HEK293 (cell line): ENCODE results near the gene PTPRN2.

Experiments
- CTCF ChIA-PET: fragments of 350-600 bp; formaldehyde crosslinking; extraction: SDS; loops from one replicate; lab custom pipeline; 2021; ENCODE audit warnings: antibody characterized with exemption; lab: Yijun Ruan, JAX
- POLR2A ChIA-PET: fragments of 300-600 bp; formaldehyde crosslinking; extraction: SDS; loops from one replicate; lab custom pipeline; 2020; ENCODE audit warnings: antibody characterized with exemption, inconsistent platforms; lab: Yijun Ruan, JAX
- H3K27ac ChIP-seq: fragments of 200-500 bp; sonication (Bioruptor generic); 2 replicates; pipeline ENCODE4 v1.5.1; 2014; ENCODE audit warnings: low read depth, low read length, control low read depth, inconsistent platforms; ENCODE audit errors: extremely low read depth
- H3K36me3 ChIP-seq, 2 experiments: fragments of 200-500 bp in 1 of 2; sonication (Bioruptor generic) in 1 of 2; 1 replicate in 1 of 2; 2 replicates in 1 of 2; pipeline ENCODE4 v1.5.1; 2014 to 2017; ENCODE audit warnings: inconsistent platforms in 2 of 2, low read length in 2 of 2; ENCODE audit not compliant: control insufficient read depth in 2 of 2, insufficient read depth in 1 of 2
- H3K4me1 ChIP-seq: fragments of 200-500 bp; sonication (Bioruptor generic); 2 replicates; pipeline ENCODE4 v1.5.1; 2014; ENCODE audit warnings: mild to moderate bottlenecking, low read length, inconsistent platforms; ENCODE audit not compliant: control insufficient read depth, insufficient read depth
- H3K4me3 ChIP-seq: 2 replicates; pipeline ENCODE4 v1.5.1; 2011; ENCODE audit warnings: low read depth, mild to moderate bottlenecking, control low read depth, low read length, moderate library complexity
- H3K9me3 ChIP-seq: fragments of 200-500 bp; sonication (Bioruptor generic); 2 replicates; pipeline ENCODE4 v1.5.1; 2014; ENCODE audit warnings: low read depth, low read length, inconsistent platforms; ENCODE audit not compliant: control insufficient read depth, insufficient read depth
- BCL11A ChIP-seq: fragments of 450-650 bp; formaldehyde crosslinking; IDR thresholded peaks from 2 replicates; pipeline ENCODE4 v1.5.1; 2016; ENCODE audit warnings: low read depth, missing biosample characterization, missing genetic modification characterization
- CTCF ChIP-seq: fragments of 450-650 bp; formaldehyde crosslinking; IDR thresholded peaks from 2 replicates; pipeline ENCODE4 v1.5.1; 2016; ENCODE audit warnings: missing biosample characterization, missing genetic modification characterization
- GLIS2 ChIP-seq: fragments of 450-650 bp; formaldehyde crosslinking; IDR thresholded peaks from 2 replicates; pipeline ENCODE4 v1.5.1; 2016; ENCODE audit warnings: missing biosample characterization, missing genetic modification characterization
- INSM2 ChIP-seq: fragments of 450-650 bp; formaldehyde crosslinking; IDR thresholded peaks from 2 replicates; pipeline ENCODE4 v1.5.1; 2016; ENCODE audit warnings: missing biosample characterization, missing genetic modification characterization
- KLF1 ChIP-seq: fragments of 450-650 bp; formaldehyde crosslinking; IDR thresholded peaks from 2 replicates; pipeline ENCODE4 v1.5.1; 2016; ENCODE audit warnings: missing biosample characterization, missing genetic modification characterization
- KLF17 ChIP-seq: fragments of 450-650 bp; formaldehyde crosslinking; IDR thresholded peaks from 2 replicates; pipeline ENCODE4 v1.5.1; 2016; ENCODE audit warnings: missing biosample characterization, missing genetic modification characterization
- KLF7 ChIP-seq: fragments of 450-650 bp; formaldehyde crosslinking; IDR thresholded peaks from 2 replicates; pipeline ENCODE4 v1.5.1; 2016; ENCODE audit warnings: missing biosample characterization, missing genetic modification characterization, borderline replicate concordance
- SALL2 ChIP-seq: fragments of 450-650 bp; formaldehyde crosslinking; IDR thresholded peaks from 2 replicates; pipeline ENCODE4 v1.5.0; 2017; ENCODE audit warnings: missing biosample characterization, mild to moderate bottlenecking, missing genetic modification characterization, borderline replicate concordance
- WT1 ChIP-seq: fragments of 450-650 bp; formaldehyde crosslinking; IDR thresholded peaks from 2 replicates; pipeline ENCODE4 v1.5.1; 2016; ENCODE audit warnings: missing biosample characterization, missing genetic modification characterization
- ZBTB17 ChIP-seq: fragments of 450-650 bp; formaldehyde crosslinking; IDR thresholded peaks from 2 replicates; pipeline ENCODE4 v1.5.1; 2016; ENCODE audit warnings: missing biosample characterization, missing genetic modification characterization
- ZBTB26 ChIP-seq: fragments of 450-650 bp; formaldehyde crosslinking; optimal IDR thresholded peaks from 2 replicates; pipeline ENCODE3; 2016; ENCODE audit warnings: missing biosample characterization, mild to moderate bottlenecking, missing genetic modification characterization
- ZFP3 ChIP-seq: fragments of 450-650 bp; formaldehyde crosslinking; IDR thresholded peaks from 2 replicates; pipeline ENCODE4 v1.5.1; 2016; ENCODE audit warnings: low read depth, missing biosample characterization, missing genetic modification characterization
- ZNF112 ChIP-seq: fragments of 450-650 bp; formaldehyde crosslinking; IDR thresholded peaks from 2 replicates; pipeline ENCODE4 v1.5.0; 2017; ENCODE audit warnings: missing biosample characterization, missing genetic modification characterization
- ZNF202 ChIP-seq: fragments of 450-650 bp; formaldehyde crosslinking; IDR thresholded peaks from 2 replicates; pipeline ENCODE4 v1.5.1; 2016; ENCODE audit warnings: missing biosample characterization, missing genetic modification characterization, borderline replicate concordance
- ZNF221 ChIP-seq: fragments of 450-650 bp; formaldehyde crosslinking; IDR thresholded peaks from 2 replicates; pipeline ENCODE4 v1.5.1; 2017; ENCODE audit warnings: missing biosample characterization, missing genetic modification characterization, borderline replicate concordance
- ZNF274 ChIP-seq, 2 experiments: fragments of 200-500 bp in 1 of 2; fragments of 450-650 bp in 1 of 2; sonication (Bioruptor generic) in 1 of 2; formaldehyde crosslinking in 1 of 2; IDR thresholded peaks; 2 replicates each; pipeline versions ENCODE4 v1.5.1 to v1.6.1; 2014 to 2016; ENCODE audit warnings: borderline replicate concordance in 1 of 2, inconsistent platforms in 1 of 2, low read length in 1 of 2, missing biosample characterization in 1 of 2, missing genetic modification characterization in 1 of 2
- ZNF292 ChIP-seq: fragments of 450-650 bp; formaldehyde crosslinking; IDR thresholded peaks from 2 replicates; pipeline ENCODE4 v1.5.1; 2016; ENCODE audit warnings: low read depth, missing biosample characterization, missing genetic modification characterization, borderline replicate concordance
- ZNF37A ChIP-seq: fragments of 450-650 bp; IDR thresholded peaks from 2 replicates; pipeline ENCODE4 v1.5.1; 2018; ENCODE audit warnings: missing biosample characterization, missing genetic modification characterization
- ZNF510 ChIP-seq: fragments of 450-650 bp; formaldehyde crosslinking; IDR thresholded peaks from 2 replicates; pipeline ENCODE4 v1.5.1; 2018; ENCODE audit warnings: mild to moderate bottlenecking, missing genetic modification characterization, missing biosample characterization; ENCODE audit not compliant: insufficient replicate concordance
- ZNF654 ChIP-seq: fragments of 450-650 bp; formaldehyde crosslinking; IDR thresholded peaks from 2 replicates; pipeline ENCODE4 v1.5.1; 2016; ENCODE audit warnings: low read depth, missing biosample characterization, missing genetic modification characterization
- ZNF660 ChIP-seq: fragments of 450-650 bp; IDR thresholded peaks from 2 replicates; pipeline ENCODE4 v1.5.1; 2018; ENCODE audit warnings: missing biosample characterization, mild to moderate bottlenecking, missing genetic modification characterization
- ZNF707 ChIP-seq: fragments of 450-650 bp; formaldehyde crosslinking; IDR thresholded peaks from 2 replicates; pipeline ENCODE4 v1.5.1; 2016; ENCODE audit warnings: missing biosample characterization, missing genetic modification characterization
- ZSCAN16 ChIP-seq: fragments of 450-650 bp; formaldehyde crosslinking; IDR thresholded peaks from 2 replicates; pipeline ENCODE4 v1.5.1; 2016; ENCODE audit warnings: missing biosample characterization, missing genetic modification characterization
- ZSCAN5A ChIP-seq: fragments of 450-650 bp; formaldehyde crosslinking; IDR thresholded peaks from 2 replicates; pipeline ENCODE4 v1.5.1; 2016; ENCODE audit warnings: missing biosample characterization, missing genetic modification characterization

PTPRN2 gene

GRCh38 chr7:158395780-158396278 is 191.8 kb downstream of the PTPRN2 start:
- Histone ChIP-seq H3K4me3 (no peak overlapping the region), H3K4me1 (no peaks in the 10 kb centered on the region), H3K36me3 (no peaks in the 10 kb centered on the region), H3K9me3 (no peaks in the 10 kb centered on the region), H3K27ac (no peak overlapping the region)
- POLR2A ChIA-PET: no interaction called here
- TF ChIP-seq ZNF660 (tag by site-specific recombination) (no peak), ZSCAN5A (tag by site-specific recombination) (no peak), ZNF202 (peak; percentile 40; the same call in 1 of the 2 replicates)
- CTCF ChIA-PET: no interaction called here

GRCh38 chr7:158395349-158395748 is 192.3 kb downstream of the PTPRN2 start:
- TF ChIP-seq ZBTB26 (no peak), KLF1 (tag by site-specific recombination) (no peak), ZNF112 (no peak), ZNF707 (tag by site-specific recombination) (no peak), ZSCAN16 (no peak), GLIS2 (no peak), WT1 (tag by site-specific recombination) (no peak), ZNF274 (IDR thresholded peaks at IDR 0.05; ENCODE audit: low read length) (no peak), ZNF274 (tag by site-specific recombination; IDR thresholded peaks at IDR 0.05; ENCODE audit: borderline replicate concordance) (no peak), BCL11A (tag by site-specific recombination) (no peak), ZBTB17 (tag by site-specific recombination) (no peak), INSM2 (tag by site-specific recombination) (no peak), SALL2 (tag by site-specific recombination) (no peak), ZNF221 (no peak), ZNF202 (no peak)
- H3K36me3 ChIP-seq: no peaks in the 10 kb centered on the region

GRCh38 chr7:158394936-158395335 is 192.7 kb downstream of the PTPRN2 start:
- Histone ChIP-seq H3K27ac (no peak overlapping the region), H3K9me3 (no peaks in the 10 kb centered on the region), H3K4me1 (no peaks in the 10 kb centered on the region), H3K4me3 (no peak overlapping the region), H3K36me3 (no peaks in the 10 kb centered on the region)
- POLR2A ChIA-PET: no interaction called here
- CTCF ChIA-PET: interaction anchor here (0.8 to 1.0 kb wide), 2 partner anchors 9 to 1049 kb away, joined by 3 to 4 read pairs; no protein-coding TSS in a partner anchor
- TF ChIP-seq ZNF510 (no peak), ZNF37A (tag by site-specific recombination) (no peak), GLIS2 (no peak), ZFP3 (tag by site-specific recombination) (no peak), CTCF (tag by site-specific recombination) (peak; percentile 53), ZNF654 (no peak; the same call in 1 of the 2 replicates), ZNF221 (no peak), WT1 (tag by site-specific recombination) (no peak), KLF7 (peak; percentile 78; the same call in 1 of the 2 replicates), KLF17 (no peak), ZNF292 (no peak)

More at GRCh38 chr7:158395349-158395748, 192.3 kb downstream of the PTPRN2 start:
- Histone ChIP-seq H3K27ac (no peak overlapping the region), H3K9me3 (no peaks in the 10 kb centered on the region), H3K4me3 (no peak overlapping the region), H3K4me1 (no peaks in the 10 kb centered on the region)
- ChIA-PET CTCF (no interaction called here), POLR2A (no interaction called here)
